NCI-H526 (cell line): ENCODE data around the gene ITPKA.
A peak's percentile ranks its signal among the peaks of the same experiment; 100 is the strongest.
"Not testable (repeated sequence)": the region's sequence is repeated elsewhere in the genome, so short reads cannot be mapped to it uniquely, and the experiment has no call there.

ENCODE experiments used
- DNase-seq, 2 experiments: peaks; one replicate each; lab custom pipeline; 2025; lab: John Stamatoyannopoulos, UW

ITPKA gene

DNA sequence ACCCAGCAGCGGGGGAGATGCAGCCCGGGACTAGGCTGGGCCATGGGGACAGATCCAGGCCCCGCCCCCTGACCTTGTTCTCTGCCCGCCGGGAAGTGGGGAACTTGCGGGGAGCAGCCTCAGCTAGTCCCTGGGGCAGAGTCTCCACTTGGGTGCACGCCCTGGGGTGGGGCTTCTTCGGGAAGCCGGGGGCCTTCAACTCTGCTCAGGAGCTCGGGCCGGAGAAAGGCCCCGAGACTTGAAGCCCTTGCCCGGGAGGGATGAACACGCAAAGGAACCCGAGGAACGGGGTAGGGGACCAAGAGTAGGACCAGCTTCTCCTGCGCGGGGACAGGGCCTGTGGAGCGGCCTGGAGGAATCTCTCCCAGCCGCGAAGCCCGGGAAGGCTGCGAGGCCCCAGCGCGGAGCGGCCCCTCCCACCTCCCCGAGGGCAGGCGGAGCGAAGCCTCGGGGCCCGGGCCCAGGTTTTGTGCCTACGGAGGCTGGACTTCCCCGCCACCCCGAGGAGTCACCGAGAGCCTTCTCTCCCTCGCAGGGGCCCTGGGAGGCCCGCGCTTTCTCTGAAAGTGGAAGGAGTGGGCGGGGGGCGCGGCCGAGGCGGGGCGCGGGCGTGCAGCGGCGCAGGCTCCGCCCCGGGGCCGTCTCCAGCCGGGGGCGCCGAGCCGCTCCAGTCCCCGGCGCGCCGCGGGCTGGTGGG is at the start of gene ITPKA:
Gene ITPKA, plus strand, starts transcription at position 670 of the 697 bp plus-strand sequence. CDS start 54 bp downstream, outside the sequence.
- peak; percentile 44 to 86 for DNase-seq

- no peak for DNase-seq
Measured at GRCh38 chr15:41445399-41445798, 48.3 kb upstream of the ITPKA start.

DNA sequence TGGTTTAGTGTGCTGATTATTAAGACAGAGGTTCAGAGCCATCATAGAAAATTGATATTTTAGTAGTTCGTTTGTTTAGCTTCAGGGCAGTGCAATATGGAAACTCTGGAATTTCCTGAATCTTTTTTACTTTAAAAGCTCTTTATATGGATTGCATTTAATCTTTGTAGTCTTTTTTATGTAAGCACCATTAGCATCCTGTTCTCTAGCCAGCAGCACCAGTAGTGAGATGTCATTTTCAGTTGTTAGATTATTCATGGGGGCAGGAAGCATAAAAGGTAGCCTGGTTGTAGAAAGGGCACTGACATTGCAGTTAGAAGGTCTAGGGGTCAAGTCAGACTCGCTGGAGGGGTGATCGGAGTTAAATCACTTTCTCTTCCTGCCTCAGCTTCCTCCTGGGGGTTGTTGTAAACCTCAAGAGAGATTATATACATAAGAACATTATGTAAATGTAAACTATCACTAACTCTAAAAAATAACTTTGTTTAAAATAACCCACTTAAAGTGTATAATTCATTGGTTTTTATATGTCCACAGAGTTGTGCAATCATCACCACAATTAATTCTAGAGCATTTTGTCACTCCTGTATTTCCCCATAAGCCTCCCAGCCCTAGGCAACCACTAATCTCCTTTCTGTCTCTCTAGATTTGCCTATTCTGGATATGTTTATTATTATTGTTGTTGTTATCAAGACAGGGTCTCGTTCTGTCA is 31.4 kb upstream of the ITPKA start:
- DNase-seq: no peak

- no peak for DNase-seq
Measured at GRCh38 chr15:41464889-41465580, 28.6 kb upstream of the ITPKA start.

DNA sequence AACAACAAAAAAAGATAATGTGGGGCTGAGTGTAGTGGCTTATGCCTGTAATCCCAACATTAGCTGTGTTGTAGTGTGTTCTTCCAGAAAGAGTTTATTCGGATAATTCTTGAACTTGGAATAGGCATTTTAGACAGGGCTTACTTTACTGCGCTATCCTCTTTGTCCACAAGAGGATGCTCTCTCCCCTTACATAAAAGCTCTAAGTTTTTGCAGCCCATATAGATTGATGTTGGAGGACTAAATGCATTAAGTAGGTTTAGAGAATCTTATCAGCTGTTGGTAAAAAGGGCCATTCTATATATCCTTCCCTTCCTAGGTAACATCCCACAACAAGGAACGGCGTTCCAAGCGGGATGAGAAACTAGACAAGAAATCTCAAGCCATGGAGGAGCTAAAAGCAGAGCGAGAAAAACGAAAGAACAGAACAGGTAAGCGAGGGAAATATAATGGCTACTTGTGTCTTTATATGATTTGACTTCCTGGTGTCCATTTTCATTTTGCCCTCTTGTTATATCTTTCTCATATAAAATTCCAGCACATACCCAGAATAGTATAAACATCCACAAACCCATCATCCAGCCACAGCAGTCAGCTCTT is 27.8 kb upstream of the ITPKA start:
- DNase-seq: peak; percentile 17 to 59

DNA sequence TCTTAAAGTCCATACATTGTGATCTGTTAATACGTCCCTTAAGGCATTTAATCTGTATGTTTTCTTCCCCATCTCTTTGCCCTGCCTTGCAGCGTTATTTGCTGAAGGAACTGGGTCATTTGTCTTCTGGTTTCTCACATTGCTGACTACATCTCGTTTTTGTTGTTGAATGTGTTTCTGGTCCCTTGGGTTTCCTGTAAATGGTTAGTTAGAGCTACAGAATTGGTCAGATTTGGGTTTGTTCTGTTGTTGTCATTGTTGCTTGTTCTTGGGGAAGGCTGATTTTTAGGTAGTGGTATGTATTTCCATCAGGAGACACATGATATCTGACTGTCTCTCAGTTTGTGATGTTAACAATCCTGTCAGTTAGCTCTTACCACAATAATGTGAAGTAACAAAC is 27.0 kb upstream of the ITPKA start:
- DNase-seq: no peak

DNA sequence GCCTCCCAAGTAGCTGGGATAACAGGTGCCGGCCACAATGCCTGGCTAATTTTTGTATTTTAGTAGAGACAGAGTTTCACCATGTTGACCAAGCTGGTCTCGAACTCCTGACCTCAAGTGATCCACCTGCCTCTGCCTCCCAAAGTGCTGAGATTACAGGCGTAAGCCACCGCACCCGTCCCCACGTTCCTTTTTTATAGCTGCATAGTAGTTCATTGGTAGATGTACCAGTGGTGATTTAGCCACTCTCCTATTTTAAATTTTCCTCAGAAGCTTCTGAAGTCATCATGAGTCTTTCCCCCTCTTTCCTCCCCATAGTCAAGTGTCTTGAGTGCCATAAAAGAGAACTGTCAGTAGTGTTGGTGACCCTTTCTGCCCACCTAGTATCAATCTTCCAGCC is 24.0 kb upstream of the ITPKA start:
- DNase-seq: not testable (repeated sequence)

GRCh38 chr15:41473418-41473817 is 20.3 kb upstream of the ITPKA start:
- no peak for DNase-seq

DNA sequence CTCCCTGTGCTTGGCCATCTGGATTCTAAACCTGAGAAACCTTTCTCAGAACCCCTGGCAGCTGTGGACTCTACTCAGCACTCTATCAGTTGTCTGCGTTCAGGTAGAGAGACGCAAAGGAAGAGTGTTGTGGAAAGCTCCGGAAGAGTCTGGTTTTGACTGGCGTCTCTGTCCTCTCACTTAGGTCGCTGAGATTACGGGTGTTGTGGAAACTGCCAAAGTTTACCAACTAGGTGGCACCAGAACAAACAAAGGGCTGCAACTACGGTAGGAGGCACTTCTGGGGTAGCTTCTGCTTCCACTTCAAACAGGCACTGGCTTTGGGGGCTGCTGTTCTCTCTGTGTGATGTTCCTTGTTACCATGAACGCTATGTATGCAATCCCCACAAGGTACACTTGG is 19.2 kb upstream of the ITPKA start:
- no peak for DNase-seq

- no peak for DNase-seq
Measured at GRCh38 chr15:41474941-41475340, 18.7 kb upstream of the ITPKA start.

DNA sequence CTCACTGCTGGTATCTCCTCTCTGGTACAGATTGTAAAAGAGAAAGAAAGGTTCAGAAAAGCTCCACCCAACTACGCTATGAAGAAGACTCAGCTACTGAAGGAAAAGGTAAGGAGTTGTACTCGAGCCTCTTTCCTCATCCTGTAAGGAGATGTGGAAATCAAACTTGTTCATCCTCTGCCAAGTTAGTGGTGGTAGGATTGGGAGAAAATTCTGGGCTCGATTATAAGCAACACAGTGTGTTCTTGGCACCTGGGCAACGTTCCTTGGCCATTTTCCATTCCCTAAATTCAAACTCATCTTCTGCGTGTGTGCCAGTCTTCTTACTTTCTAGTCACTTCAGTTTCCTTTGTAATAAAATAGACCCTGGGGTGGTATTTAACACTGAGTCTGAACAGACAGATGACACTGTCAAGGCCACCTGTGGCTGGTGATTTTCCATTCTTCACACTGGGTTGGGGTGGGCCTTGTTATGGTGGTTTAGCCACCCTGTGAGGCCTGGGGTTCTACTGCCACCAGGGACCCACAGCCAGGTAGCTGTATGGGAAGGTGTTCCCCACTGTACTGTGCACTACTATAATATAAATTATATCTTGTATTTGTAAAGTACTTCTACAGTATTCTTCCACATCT is 17.1 kb upstream of the ITPKA start:
- DNase-seq: no peak

DNA sequence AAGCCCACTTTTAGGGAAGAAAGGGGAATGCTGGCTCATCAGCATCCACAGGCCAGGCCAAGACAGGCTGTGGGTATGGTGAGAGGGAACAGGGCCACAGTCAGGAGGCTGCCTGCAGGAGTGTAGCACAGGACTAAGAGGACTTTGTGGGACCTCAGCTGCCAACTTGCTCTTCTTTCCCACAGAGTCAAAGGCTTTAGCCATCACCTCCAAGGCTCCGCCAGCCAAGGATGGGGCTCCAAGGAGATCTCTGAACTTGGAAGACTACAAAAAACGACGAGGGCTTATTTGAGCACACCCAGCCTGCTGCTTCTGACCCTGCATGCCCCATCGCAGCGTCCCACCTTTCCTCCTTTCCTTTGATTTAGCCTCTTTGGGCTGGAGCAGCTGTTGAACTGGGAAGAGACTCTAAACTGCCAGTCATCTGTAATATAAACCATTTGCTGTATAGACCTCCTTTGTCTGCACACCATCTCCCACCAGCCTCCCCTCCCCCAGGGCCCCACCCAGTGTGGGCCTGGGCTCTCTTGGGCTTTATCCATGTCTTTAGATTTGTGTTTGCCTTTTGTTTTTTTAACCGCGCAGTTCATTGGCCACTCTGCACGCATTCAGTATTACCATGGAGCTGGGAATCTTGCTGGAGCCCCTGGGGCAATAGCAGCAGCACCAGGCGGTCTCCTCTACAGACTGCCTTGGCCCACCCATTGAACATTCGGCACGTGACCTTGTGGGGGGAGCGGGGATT is 13.1 kb upstream of the ITPKA start:
- no peak for DNase-seq

DNA sequence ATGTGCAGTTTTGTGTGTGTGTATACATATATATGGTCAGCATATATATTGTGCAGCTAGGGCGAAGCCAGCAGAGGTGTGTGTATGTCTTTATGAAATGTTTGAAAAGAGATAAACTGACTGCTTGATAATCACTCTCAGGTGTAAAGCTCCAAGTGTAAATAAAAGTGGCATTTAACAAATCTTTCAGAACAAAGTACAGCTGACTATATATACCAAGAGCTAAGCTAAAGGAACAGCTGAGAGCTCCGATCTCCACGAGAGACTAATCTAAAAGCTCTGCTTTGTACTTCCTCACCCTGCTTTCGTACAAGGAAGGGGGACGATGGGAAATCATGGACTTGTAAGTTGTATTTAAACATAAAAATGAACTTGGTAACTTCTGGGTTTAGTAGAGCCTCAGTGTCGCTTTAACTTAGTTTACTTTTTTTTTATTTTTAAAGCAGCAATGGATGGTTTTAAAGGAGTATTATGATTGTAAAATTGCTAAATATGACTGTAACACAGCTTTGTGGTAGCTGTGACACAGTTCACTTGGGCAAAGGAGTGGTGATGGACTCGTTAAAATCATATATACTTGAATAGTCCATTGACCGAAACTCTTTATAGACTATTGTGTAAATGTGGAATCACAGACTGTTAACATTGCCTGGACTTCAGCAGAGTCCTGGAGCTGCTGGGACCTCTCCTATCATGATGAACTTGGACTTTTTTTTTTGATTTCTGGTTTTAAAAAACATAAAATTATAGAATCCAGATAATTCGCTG is 11.4 kb upstream of the ITPKA start:
- DNase-seq: no peak

- no peak for DNase-seq
Measured at GRCh38 chr15:41483115-41483514, 10.6 kb upstream of the ITPKA start.

- DNase-seq: no peak
Measured at GRCh38 chr15:41483519-41483918, 10.2 kb upstream of the ITPKA start.

GRCh38 chr15:41484937-41485625 is 8.6 kb upstream of the ITPKA start:
- DNase-seq: no peak

GRCh38 chr15:41486286-41486685 is 7.4 kb upstream of the ITPKA start:
- no peak for DNase-seq

- DNase-seq: no peak
Measured at GRCh38 chr15:41487381-41487780, 6.3 kb upstream of the ITPKA start.

DNA sequence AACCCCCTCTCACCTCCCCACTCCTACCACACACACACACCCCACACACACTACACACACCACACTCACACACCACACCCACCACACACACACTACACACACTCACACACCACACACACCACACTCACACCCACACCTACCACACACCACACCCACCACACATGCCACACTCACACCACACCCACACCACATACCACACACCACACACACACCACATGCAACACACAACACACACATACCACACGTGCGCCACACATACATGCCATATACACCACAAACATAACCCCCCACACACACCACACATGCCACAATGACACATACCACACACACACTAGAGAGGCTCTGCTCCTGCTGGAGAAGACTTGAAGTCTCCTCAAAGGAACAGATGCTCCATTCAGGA is 5.9 kb upstream of the ITPKA start:
- no peak for DNase-seq

- no peak for DNase-seq
Measured at GRCh38 chr15:41489641-41490040, 4.0 kb upstream of the ITPKA start.
